ENCODE results near the gene DLGAP4.

DNA sequence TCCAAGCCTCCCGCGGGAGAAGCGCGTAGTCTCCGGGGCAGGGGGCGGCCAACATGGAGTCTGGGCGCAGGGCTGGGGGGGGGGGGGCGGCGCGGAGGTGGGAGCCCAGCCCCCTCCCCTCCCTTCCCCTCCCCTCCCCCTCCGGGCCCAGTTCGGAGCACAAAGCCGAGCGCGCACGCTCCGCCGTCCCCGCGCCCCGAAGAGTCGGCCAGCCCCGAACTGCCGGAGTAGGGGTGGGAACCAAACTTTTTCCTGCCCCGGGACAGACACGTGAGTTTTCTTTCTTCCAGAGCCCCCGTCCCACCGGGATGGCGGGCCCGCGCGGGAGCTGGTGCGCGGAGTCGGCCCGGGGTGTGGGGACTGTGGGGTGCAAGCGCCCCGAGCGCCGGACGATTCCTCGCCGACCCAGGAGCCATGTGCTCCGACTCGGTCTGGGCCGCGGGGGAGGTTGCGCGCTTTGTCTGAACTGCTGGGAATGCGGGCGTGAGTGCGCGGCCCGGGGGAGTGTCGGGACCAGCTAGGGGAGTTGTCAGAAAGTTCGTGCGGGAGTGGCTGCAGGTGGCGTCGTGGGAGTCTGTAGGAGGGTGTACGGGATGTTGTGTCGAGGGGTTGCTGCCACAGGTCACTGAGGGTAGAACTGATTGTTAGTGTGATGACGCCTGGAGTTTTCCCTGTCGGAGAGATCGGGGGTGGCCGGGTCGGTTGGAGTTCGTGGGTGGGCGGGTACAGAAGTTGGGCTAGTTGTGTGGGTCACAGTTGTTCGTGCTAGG, 268.4 kb downstream of the DLGAP4 start:
- TF ChIP-seq, protein P1, sequence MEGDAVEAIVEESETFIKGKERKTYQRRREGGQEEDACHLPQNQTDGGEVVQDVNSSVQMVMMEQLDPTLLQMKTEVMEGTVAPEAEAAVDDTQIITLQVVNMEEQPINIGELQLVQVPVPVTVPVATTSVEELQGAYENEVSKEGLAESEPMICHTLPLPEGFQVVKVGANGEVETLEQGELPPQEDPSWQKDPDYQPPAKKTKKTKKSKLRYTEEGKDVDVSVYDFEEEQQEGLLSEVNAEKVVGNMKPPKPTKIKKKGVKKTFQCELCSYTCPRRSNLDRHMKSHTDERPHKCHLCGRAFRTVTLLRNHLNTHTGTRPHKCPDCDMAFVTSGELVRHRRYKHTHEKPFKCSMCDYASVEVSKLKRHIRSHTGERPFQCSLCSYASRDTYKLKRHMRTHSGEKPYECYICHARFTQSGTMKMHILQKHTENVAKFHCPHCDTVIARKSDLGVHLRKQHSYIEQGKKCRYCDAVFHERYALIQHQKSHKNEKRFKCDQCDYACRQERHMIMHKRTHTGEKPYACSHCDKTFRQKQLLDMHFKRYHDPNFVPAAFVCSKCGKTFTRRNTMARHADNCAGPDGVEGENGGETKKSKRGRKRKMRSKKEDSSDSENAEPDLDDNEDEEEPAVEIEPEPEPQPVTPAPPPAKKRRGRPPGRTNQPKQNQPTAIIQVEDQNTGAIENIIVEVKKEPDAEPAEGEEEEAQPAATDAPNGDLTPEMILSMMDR (IDR thresholded peaks at IDR 0.05) = no peak
- TF ChIP-seq POLR2AphosphoS5 (IDR thresholded peaks at IDR 0.05; ENCODE audit: insufficient read depth in 1 of 2, low read depth in 1 of 2) = peak in 1 of 2 donors; percentile 44
